AML-193 (cell line): ENCODE measurements around the gene CDC42BPA.

ENCODE experiments used
- DNase-seq, 2 experiments: peaks; one replicate each; lab custom pipeline; 2025; lab: John Stamatoyannopoulos, UW

Gene CDC42BPA

DNA sequence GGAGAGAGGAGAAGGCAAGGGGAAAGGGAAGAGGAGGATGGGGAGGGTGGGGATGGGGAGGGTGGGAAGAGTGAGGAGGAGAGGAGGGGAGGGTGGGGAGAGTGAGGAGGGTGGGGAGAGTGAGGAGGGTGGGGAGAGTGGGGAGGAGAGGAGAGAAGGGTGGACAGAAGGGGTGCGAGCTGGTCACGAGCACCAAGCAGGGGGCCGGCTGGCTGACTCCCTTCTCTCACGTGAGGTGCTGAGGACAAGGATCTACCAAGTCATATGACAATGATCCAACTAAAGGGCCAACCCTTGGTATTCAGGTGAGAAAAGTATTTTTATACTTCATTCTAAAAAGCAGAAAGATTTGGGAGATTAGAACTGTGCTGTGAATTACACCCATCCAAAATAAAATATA lies 326.4 kb downstream of the CDC42BPA start:
- no peak for DNase-seq

DNA sequence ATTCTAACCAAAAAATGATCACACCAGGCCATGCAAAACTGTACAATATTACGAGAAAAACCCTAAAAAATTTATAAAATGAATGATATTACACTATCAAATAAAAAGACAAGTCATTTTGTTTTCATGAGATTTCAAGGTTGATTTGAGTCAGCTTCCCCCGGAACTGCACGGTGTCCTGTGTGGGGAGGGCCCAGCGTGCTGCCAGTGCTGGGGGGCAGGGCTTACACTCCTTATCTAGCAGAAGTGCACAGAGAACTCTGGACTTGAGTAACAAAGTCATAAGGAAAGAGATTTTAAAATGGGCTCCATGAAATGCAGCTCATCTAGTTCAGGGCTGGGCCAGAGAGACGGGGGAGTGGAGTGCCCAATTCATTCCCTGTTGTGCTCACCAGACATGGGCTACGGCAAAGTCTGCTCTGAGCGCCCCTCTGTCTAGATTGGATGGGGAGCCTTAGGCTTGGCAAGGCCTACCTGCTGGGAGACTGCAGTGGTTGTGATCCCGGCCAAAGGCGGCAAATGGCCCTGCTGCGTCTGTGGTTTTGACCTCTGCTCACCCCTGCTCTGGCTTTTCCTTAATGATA lies 328.1 kb downstream of the CDC42BPA start:
- DNase-seq = peak in 1 of 2 experiments; percentile 1

DNA sequence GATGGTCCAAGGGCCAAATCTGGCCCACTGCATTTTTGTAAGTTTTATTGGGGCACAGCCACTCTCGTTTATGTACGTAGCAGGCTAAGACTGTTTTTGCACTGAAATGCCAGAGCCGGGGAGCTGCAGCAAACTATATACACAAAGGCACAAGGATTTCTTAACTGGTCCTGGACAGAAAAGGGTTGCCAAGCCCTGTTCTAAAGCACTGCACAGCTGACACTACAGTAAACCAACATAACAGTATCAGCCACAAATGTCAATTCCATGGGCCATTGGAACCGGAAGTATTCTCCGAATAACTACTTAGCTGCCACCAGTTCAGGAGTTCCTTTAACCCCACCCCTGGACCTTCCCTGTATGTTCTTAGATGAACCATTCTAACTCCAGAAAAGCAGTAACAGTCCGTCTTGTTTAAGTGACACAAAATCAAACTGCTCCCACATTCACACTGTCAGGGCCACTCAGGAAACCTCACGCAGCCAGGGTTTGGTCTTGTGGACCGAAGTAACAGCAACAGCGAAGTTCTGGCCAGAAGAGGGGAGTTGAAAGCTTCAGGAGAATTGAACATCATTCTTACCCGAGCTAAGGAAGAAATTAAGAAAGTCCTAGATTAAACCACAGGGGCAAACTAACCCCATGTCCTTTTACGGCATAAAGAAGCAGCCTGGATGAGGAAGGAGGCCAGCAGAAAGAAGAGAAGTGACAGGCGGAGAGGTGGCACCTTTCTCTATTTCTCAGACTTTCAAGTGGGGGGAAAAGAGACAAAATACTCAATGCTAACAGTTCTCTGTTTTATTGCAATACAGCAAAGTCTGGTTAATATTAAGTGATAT lies 329.0 kb downstream of the CDC42BPA start:
- no peak for DNase-seq

DNA sequence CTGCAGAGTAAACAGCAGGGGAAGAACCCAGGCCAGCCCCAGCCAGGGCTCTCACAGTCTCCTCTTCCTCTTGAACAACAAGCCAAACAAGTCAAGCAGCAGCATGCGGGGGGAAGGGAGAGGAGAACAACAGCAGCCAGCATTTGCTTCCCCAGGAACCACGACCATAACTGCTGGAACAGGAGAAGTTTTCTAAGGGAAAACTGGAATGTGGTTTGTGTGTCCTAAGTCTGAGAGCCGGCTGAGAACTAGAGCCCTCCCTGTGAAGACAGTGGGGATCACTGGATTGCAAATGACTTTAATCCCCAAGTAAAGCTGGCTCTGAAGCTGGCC lies 330.0 kb downstream of the CDC42BPA start:
- DNase-seq = no peak

DNA sequence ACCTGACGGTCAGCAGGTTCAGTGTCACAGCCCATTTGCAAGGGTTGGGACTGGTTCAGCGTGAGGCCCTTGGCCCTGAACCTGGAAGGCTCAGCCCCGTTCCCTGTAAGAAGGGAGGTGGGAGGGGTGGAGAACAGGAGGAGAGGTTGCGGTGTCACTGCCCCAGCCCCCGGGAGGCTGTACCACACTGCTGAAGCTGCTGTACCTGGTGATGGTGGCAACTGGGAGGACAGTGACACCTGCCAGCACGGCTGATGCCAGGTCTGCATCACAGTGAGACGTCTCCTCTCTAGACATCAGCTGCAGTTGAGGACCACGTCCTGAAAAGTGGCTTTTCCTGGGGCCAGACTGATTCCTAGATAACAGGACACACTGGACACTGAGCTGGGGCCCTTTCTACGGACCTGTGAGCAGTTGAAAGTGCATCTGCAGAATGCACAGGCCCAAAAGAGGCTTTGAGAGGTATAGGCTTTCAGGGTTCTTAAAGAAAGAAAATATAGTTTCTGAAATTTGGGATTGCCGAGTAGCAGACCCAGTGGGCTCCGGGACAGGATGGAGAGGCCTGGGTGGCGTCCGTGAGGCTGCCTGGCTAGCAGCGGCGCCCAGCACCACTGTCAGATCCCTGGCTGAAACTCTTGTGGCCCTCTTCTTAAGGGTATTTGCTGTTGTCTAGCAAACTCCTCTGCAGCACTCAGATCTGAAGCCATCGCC lies 330.5 kb downstream of the CDC42BPA start:
- no peak for DNase-seq

DNA sequence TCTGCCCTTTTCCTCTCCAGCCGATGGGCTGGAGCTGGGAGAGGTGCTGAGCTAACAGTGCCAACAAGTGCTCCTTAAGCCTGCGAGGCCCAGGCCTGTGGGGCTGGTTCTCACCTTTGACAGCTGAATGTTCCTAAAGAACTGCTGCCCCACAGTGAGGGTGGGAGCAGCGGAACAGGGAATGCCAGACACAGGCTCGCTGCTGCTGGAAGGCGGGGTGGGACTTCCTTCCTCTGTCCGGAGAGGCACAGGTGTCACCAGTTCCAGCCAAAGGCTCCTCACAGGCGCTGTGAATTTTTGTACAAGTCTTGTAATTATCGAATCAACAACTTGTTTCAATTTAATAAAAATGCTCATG lies 331.1 kb downstream of the CDC42BPA start:
- DNase-seq = no peak

DNA sequence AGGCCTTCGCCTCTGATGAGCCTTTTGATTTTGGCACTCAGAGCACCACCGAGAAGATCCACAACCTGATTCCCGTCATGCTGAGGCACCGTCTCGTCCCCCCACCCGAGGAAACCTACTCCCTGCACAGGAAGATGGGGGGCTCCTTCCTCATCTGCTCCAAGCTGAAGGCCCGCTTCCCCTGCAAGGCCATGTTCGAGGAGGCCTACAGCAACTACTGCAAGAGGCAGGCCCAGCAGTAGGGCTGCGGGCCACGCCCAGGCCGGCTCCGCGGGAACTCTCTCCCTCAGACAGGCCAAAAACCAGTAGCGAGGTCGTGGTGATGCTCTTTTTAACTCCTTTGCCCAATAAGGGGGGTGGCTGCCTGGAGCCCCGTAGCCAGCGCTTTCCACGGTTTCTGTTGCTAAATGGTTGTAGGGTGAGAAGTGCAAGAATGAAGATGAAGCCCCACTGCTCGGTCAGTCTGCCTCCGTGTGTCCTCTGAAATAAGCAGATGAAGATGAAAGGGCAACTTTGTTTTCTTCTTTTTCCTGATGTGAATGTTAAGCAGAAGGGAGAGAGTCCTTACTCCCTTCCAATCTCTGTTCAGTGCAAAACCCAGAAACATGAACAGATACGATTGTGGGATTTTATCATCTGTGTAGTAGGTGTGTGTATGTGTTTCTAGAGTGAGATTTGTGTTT lies 331.7 kb downstream of the CDC42BPA start:
- DNase-seq = no peak

DNA sequence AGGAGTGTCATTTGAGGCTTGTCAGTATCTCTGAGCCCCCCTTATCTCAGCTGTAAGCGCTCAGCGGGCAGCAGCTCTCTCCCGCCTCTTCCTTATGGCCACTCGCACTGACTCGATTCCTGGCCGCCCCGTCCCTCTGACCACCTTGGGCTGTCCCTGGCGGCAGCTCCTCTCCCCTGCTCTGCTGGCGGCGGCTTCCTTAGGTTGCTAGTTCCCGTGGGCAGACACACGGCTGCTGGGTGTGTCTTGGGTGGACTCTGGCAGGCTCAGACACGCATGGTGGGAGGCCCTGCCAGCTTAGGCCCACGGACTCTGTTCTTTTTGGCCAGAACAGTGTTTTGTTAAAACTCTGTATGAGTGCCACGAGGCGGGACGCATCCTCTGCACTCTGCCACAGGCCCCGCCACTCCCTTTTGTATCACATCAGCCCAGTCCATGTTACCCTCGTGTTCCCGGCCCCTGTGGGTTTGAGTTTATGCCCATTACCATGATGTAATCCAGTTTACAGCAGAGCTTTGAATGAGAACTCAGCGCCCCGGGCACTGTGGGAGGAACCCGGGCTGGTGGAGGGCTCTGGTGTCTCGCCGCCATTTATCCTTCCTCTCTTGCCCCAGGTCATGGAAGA lies 332.3 kb downstream of the CDC42BPA start:
- DNase-seq = no peak

DNA sequence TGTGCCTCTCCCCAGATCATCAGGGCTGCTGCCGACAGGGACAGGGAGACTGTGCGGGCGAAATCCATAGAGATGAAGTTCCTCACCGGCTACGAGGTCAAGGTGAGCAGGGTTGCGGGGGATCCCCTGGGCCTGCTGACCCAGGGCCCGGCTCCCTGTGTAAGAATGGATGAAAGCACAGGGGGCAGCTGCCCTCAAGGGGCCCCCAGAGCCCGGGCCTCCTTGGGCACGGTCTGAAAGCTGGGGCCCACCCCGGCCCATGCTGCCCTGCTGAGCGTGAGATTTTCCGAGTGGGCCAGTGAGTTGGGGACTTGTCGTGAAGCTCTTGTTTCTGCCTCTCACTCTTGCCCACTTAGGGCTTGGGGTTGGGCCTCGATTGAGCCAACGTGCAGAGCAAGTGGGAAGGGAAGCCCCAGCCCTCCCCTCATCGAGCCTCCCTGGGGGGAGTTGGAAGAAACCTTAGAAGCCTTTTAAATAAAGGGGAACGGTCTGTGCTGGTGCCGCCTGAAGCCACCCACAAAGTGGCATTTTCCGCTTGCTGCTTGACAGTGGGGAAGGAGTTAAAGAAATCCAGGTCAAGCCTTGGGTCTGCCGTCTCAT lies 333.0 kb downstream of the CDC42BPA start:
- no peak for DNase-seq

DNA sequence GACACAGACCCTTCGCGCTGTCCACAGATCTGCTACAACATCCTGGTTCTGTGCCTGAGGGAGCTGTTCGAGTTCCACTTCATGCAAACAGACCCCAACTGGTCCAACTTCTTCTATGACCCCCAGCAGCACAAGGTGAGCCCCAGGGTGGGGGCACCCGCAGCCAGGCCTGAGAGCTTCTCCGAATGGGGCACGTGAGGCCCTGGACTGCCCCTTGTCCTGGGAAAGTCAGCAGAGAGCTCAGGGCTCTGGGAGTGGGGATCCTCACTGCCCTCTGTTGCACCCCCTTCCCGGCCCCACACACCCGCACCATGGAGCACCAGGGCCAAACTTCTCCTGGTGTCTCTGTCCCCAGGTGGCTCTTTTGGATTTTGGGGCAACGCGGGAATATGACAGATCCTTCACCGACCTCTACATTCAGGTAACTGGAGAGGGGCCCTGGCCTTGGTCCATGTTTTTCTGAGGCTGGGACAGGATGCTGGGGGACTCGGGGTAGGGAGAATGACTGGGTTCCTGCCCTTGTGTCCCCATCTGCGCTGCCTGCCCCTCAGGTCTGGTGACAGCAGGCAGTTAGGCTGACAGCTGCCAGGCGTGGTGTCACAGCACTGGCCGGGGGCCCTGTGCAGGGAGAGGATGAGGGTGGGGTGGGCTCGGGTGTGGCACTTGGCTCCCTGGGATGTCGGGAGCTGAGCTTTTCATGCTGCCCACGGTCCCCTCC lies 333.6 kb downstream of the CDC42BPA start:
- DNase-seq = no peak

DNA sequence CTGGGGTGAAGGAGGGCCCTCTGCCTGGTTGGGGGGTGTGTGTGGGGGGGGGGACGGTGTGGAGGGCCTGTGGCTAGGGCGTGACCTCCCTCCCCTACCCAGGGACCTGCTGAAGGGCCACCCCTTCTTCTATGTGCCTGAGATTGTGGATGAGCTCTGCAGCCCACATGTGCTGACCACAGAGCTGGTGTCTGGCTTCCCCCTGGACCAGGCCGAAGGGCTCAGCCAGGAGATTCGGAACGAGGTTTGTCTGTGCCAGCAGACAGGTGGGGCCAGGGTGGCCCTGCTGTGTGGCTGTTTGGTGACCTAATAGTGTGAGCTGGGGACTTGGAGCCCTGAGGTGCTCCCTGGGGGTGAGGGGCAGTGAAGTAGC lies 334.3 kb downstream of the CDC42BPA start:
- no peak for DNase-seq

DNA sequence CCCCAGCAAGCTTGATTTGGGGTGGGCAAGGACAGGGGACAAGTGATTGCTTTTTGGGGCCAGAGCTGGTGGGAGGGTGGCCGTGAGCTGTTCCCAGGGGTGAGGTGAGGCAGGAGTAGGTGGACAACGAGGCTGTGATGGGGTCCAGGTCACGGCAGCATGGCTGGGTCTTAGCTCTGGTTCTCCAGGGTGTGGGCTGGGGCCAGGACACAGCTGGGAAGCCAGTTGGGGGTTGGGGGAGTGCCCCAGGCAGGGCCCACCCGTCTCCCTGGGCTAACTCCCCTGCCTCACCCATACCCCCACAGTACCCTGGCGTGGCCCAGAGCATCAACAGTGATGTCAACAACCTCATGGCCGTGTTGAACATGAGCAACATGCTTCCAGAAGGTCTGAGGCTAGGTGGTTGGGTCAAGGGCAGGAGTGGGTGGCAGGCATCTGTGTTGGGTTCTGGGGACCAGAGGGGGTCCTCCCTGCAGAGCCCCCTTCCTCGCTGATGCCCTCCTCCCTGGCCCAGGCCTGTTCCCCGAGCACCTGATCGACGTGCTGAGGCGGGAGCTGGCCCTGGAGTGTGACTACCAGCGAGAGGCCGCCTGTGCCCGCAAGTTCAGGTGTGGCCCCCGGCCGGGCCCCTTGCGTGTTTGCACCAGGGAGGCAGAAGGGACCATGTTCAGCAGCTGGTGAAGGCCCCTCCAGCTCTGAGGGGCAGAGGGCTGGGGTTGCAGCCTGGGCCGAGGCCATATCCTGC lies 334.9 kb downstream of the CDC42BPA start:
- DNase-seq = no peak

DNA sequence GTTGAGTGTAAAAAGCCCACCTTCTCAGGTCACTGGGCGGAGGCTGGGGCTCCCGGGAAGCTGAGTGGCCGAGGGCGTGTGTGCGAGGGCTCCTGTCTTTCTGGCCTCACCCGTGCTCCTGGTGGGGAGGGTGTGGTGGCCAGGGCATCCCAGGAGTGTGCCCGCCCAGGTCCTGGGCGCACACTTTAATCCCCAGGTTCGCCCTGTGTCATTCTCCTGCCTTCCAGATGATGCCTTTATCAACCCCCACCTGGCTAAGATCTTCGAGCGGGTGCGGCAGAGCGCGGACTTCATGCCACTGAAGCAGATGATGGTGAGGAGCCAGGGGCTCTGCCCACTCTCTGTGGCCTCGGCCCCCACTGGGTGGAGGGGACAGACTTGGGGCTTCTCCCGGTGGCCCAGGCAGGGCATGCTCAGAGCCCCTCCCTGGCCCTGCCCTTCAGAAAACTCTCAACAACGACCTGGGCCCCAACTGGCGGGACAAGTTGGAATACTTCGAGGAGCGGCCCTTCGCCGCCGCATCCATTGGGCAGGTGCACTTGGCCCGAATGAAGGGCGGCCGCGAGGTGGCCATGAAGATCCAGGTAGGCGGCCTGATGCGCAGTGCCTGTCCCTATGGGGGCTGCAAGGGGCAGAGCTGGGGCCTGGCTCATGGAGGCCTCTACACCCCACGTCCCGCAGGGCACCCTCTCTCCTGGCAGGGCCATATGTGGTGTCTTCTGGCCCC lies 335.7 kb downstream of the CDC42BPA start:
- no peak for DNase-seq

DNA sequence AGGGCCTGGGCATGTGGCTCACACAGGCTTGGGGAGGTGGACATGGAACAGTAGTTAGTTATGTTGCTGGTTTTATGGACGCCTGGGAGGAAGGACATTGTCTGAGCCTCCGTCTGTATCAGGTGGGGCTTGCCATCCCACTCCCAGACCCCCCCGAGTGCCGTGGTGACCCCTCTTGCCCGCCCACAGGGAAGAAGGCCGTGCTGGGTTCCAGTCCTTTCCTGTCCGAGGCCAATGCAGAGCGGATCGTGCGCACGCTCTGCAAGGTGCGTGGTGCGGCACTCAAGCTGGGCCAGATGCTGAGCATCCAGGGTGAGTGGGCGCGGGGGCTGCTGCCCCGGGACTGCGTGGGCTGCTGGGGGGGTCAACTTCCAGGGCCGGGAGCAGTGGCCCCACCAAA lies 336.5 kb downstream of the CDC42BPA start:
- no peak for DNase-seq

DNA sequence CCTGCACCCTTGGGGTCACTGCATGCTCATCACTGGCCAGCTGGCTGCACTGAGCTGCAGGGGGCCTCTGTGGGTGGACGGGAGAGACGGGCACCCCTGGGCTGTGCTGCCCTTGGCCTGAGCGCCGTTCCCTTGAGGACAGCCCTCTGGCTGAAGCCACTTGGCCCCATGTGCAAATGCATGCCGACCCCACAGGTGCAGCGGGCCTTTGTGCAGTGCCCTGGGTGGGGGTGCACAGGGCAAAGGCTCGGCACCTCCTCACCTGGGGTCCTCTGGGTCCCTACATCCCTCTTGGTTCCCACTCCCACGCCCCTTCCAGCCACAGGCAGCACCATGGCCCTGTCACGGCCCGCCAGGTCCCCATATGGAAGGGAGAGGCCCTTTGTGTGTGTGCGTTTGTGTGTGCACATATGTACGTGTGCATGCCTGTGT lies 336.9 kb downstream of the CDC42BPA start:
- no peak for DNase-seq

DNA sequence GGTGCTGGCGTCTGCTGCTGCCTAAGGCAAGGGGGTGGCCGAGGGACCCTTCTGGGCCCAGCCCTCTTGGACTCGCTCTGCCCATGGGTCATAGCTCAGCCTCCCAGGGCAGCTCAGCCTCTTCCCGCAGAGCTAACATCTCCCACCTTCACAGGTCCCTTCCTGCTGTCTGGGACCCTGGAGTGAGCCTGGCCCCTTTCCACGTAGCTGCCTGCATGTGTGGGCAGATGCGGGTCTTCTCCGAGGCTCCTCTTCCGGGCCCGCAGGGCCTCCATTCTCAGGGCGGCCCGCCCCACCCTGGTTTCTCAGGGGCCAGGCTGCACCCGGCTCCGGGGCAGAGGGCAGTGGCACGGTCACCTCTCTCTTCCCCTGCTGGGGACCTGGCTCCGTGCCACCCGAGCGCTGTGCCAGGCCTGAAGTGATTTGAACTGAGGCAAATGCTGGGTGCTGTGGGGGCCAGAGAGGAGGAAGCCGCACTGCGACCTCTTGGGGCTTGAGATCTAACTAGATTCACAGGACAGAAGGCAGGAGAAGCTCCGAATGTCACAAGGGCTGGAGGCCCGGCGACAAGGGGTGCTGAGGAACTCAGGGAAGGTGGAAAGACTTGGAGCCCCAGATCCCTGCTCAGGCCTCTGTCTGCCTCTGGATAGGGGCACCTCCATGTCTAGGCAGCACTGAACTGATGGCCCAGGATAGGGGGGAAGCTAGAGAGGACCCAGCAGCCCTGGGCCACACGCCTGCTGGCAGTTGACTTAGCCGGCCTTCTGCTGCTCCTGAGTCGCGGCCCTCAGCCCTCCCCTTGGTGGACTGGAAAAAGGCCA lies 337.5 kb downstream of the CDC42BPA start:
- no peak for DNase-seq

DNA sequence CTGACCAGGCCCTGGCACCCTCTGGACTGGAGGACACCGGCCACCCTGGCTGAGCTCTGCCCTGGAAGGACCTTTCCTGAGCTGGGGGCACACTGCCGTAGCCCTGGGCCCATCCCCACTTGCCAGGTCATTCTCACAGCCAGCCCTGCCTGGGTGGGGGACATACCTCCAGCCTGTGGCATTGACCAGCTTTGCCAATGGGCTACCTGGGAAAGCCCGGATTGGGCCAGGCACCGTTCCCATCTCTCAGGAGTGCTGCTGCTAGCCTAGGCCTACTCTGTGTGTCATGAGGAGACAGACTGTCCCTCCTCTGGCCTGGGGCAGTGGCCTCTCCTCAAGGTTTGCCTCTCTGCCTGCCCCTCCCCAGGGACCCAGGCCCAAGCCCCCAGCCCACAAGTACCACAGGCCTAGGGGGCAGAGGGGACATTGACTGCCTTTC lies 338.2 kb downstream of the CDC42BPA start:
- DNase-seq = no peak

DNA sequence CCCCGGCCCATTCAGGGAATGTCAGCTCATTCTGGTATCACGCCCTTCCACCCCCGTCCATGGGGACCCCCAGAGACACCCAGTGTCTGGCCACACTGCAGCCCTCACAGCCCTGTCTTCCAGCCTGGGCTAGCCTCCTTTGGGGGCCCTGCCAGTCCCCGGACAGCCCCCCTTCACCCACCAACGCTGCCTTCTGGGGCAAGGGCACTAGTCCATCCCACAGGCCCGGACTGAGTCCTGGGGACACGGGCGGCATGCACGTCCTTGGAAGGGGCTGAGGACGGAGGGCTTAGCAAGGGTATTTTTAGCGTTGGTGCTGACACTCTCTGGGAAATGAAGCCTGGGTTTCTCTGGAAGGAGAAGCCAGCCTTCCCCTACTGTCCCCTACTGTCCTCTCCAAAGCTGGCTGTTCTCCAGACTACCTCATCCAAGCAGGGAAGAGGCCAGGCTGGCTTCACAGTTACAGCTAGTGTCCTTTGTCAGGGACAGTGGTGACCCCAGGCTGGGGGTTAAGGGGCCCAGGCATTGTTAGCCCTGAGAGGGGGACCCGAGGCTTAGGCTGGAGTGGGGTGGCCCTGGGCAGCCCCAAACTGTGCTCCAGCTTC lies 338.7 kb downstream of the CDC42BPA start:
- no peak for DNase-seq
